ENCODE results near the gene PPFIA2.
A peak's percentile ranks its signal among the peaks of the same experiment; 100 is the strongest.

The PPFIA2 gene

GRCh38 chr12:81360916-81361315, 398.2 kb downstream of the PPFIA2 start:
- Histone ChIP-seq H3K79me2 (ENCODE audit: control insufficient read depth, insufficient read depth, low read length, unreplicated experiment) (no peaks in the 10 kb centered on the region), H3K36me3 (ENCODE audit: insufficient read depth, low read length) (no peaks in the 10 kb centered on the region), H3K27me3 (ENCODE audit: insufficient read depth, low read length) (no peaks in the 10 kb centered on the region), H2AFZ (ENCODE audit: low read length, unreplicated experiment) (no peak overlapping the region), H3K4me3 (ENCODE audit: low read depth, low read length) (no peak overlapping the region), H3K4me1 (ENCODE audit: control insufficient read depth, insufficient read depth, low read length, unreplicated experiment) (no peaks in the 10 kb centered on the region), H3K27ac (ENCODE audit: low read depth, low read length) (no peak overlapping the region)

GRCh38 chr12:81359736-81360135, 399.4 kb downstream of the PPFIA2 start:
- Histone ChIP-seq H3K4me1 (ENCODE audit: control insufficient read depth, insufficient read depth, low read length, unreplicated experiment) (no peaks in the 10 kb centered on the region), H3K27me3 (ENCODE audit: insufficient read depth, low read length) (no peaks in the 10 kb centered on the region), H3K36me3 (ENCODE audit: insufficient read depth, low read length) (no peaks in the 10 kb centered on the region), H2AFZ (ENCODE audit: low read length, unreplicated experiment) (peak overlapping the region; percentile 53), H3K27ac (ENCODE audit: low read depth, low read length) (no peak overlapping the region), H3K4me3 (ENCODE audit: low read depth, low read length) (no peak overlapping the region), H3K79me2 (ENCODE audit: control insufficient read depth, insufficient read depth, low read length, unreplicated experiment) (no peaks in the 10 kb centered on the region)

GRCh38 chr12:81354327-81354932, 404.7 kb downstream of the PPFIA2 start:
- Histone ChIP-seq H3K27ac (ENCODE audit: low read depth, low read length) (no peak overlapping the region), H3K4me3 (ENCODE audit: low read depth, low read length) (peak overlapping the region; percentile 59), H3K79me2 (ENCODE audit: control insufficient read depth, insufficient read depth, low read length, unreplicated experiment) (no peaks in the 10 kb centered on the region), H3K36me3 (ENCODE audit: insufficient read depth, low read length) (no peaks in the 10 kb centered on the region), H3K4me1 (ENCODE audit: control insufficient read depth, insufficient read depth, low read length, unreplicated experiment) (no peaks in the 10 kb centered on the region), H2AFZ (ENCODE audit: low read length, unreplicated experiment) (no peak overlapping the region), H3K27me3 (ENCODE audit: insufficient read depth, low read length) (no peaks in the 10 kb centered on the region)

- Histone ChIP-seq H3K27ac (ENCODE audit: low read depth, low read length) (no peak overlapping the region), H3K79me2 (ENCODE audit: control insufficient read depth, insufficient read depth, low read length, unreplicated experiment) (no peaks in the 10 kb centered on the region), H3K27me3 (ENCODE audit: insufficient read depth, low read length) (no peaks in the 10 kb centered on the region), H2AFZ (ENCODE audit: low read length, unreplicated experiment) (no peak overlapping the region), H3K4me1 (ENCODE audit: control insufficient read depth, insufficient read depth, low read length, unreplicated experiment) (no peaks in the 10 kb centered on the region), H3K36me3 (ENCODE audit: insufficient read depth, low read length) (no peaks in the 10 kb centered on the region), H3K4me3 (ENCODE audit: low read depth, low read length) (no peak overlapping the region)
Measured at GRCh38 chr12:81350309-81350708, 408.8 kb downstream of the PPFIA2 start.

GRCh38 chr12:81347404-81347803, 411.7 kb downstream of the PPFIA2 start:
- no peaks in the 10 kb centered on the region for H3K27me3 ChIP-seq (ENCODE audit: insufficient read depth, low read length)
- H3K4me1 ChIP-seq (ENCODE audit: control insufficient read depth, insufficient read depth, low read length, unreplicated experiment): no peaks in the 10 kb centered on the region
- H3K36me3 ChIP-seq (ENCODE audit: insufficient read depth, low read length): no peaks in the 10 kb centered on the region
- H3K79me2 ChIP-seq (ENCODE audit: control insufficient read depth, insufficient read depth, low read length, unreplicated experiment): no peaks in the 10 kb centered on the region
- H3K27ac ChIP-seq (ENCODE audit: low read depth, low read length): no peak overlapping the region
- no peak overlapping the region for H3K4me3 ChIP-seq (ENCODE audit: low read depth, low read length)
- no peak overlapping the region for H2AFZ ChIP-seq (ENCODE audit: low read length, unreplicated experiment)

GRCh38 chr12:81340910-81341309, 418.2 kb downstream of the PPFIA2 start:
- Histone ChIP-seq H3K36me3 (ENCODE audit: insufficient read depth, low read length) (no peaks in the 10 kb centered on the region), H3K27me3 (ENCODE audit: insufficient read depth, low read length) (no peaks in the 10 kb centered on the region), H2AFZ (ENCODE audit: low read length, unreplicated experiment) (no peak overlapping the region), H3K27ac (ENCODE audit: low read depth, low read length) (no peak overlapping the region), H3K4me1 (ENCODE audit: control insufficient read depth, insufficient read depth, low read length, unreplicated experiment) (no peaks in the 10 kb centered on the region), H3K4me3 (ENCODE audit: low read depth, low read length) (no peak overlapping the region), H3K79me2 (ENCODE audit: control insufficient read depth, insufficient read depth, low read length, unreplicated experiment) (no peaks in the 10 kb centered on the region)

- no peak overlapping the region for H3K27ac ChIP-seq (ENCODE audit: low read depth, low read length)
- no peak overlapping the region for H3K4me3 ChIP-seq (ENCODE audit: low read depth, low read length)
- no peaks in the 10 kb centered on the region for H3K4me1 ChIP-seq (ENCODE audit: control insufficient read depth, insufficient read depth, low read length, unreplicated experiment)
- H2AFZ ChIP-seq (ENCODE audit: low read length, unreplicated experiment): no peak overlapping the region
- H3K79me2 ChIP-seq (ENCODE audit: control insufficient read depth, insufficient read depth, low read length, unreplicated experiment): no peaks in the 10 kb centered on the region
- H3K36me3 ChIP-seq (ENCODE audit: insufficient read depth, low read length): no peaks in the 10 kb centered on the region
- H3K27me3 ChIP-seq (ENCODE audit: insufficient read depth, low read length): no peaks in the 10 kb centered on the region
Measured at GRCh38 chr12:81339071-81339470, 420.1 kb downstream of the PPFIA2 start.

- Histone ChIP-seq H2AFZ (ENCODE audit: low read length, unreplicated experiment) (no peak overlapping the region), H3K4me3 (ENCODE audit: low read depth, low read length) (no peak overlapping the region), H3K79me2 (ENCODE audit: control insufficient read depth, insufficient read depth, low read length, unreplicated experiment) (no peaks in the 10 kb centered on the region), H3K27me3 (ENCODE audit: insufficient read depth, low read length) (no peaks in the 10 kb centered on the region), H3K36me3 (ENCODE audit: insufficient read depth, low read length) (no peaks in the 10 kb centered on the region), H3K27ac (ENCODE audit: low read depth, low read length) (no peak overlapping the region), H3K4me1 (ENCODE audit: control insufficient read depth, insufficient read depth, low read length, unreplicated experiment) (no peaks in the 10 kb centered on the region)
Measured at GRCh38 chr12:81337886-81338285, 421.3 kb downstream of the PPFIA2 start.

GRCh38 chr12:81333812-81334211, 425.3 kb downstream of the PPFIA2 start:
- no peak overlapping the region for H3K27ac ChIP-seq (ENCODE audit: low read depth, low read length)
- H3K79me2 ChIP-seq (ENCODE audit: control insufficient read depth, insufficient read depth, low read length, unreplicated experiment): no peaks in the 10 kb centered on the region
- H3K27me3 ChIP-seq (ENCODE audit: insufficient read depth, low read length): no peaks in the 10 kb centered on the region
- no peaks in the 10 kb centered on the region for H3K4me1 ChIP-seq (ENCODE audit: control insufficient read depth, insufficient read depth, low read length, unreplicated experiment)
- no peak overlapping the region for H3K4me3 ChIP-seq (ENCODE audit: low read depth, low read length)
- H2AFZ ChIP-seq (ENCODE audit: low read length, unreplicated experiment): no peak overlapping the region
- no peaks in the 10 kb centered on the region for H3K36me3 ChIP-seq (ENCODE audit: insufficient read depth, low read length)

GRCh38 chr12:81332054-81332453, 427.1 kb downstream of the PPFIA2 start:
- H3K27ac ChIP-seq (ENCODE audit: low read depth, low read length): no peak overlapping the region
- no peaks in the 10 kb centered on the region for H3K36me3 ChIP-seq (ENCODE audit: insufficient read depth, low read length)
- H3K79me2 ChIP-seq (ENCODE audit: control insufficient read depth, insufficient read depth, low read length, unreplicated experiment): no peaks in the 10 kb centered on the region
- H2AFZ ChIP-seq (ENCODE audit: low read length, unreplicated experiment): no peak overlapping the region
- no peaks in the 10 kb centered on the region for H3K4me1 ChIP-seq (ENCODE audit: control insufficient read depth, insufficient read depth, low read length, unreplicated experiment)
- H3K4me3 ChIP-seq (ENCODE audit: low read depth, low read length): no peak overlapping the region
- no peaks in the 10 kb centered on the region for H3K27me3 ChIP-seq (ENCODE audit: insufficient read depth, low read length)

- Histone ChIP-seq H3K27me3 (ENCODE audit: insufficient read depth, low read length) (no peaks in the 10 kb centered on the region), H3K27ac (ENCODE audit: low read depth, low read length) (no peak overlapping the region), H3K4me1 (ENCODE audit: control insufficient read depth, insufficient read depth, low read length, unreplicated experiment) (no peaks in the 10 kb centered on the region), H3K36me3 (ENCODE audit: insufficient read depth, low read length) (no peaks in the 10 kb centered on the region), H2AFZ (ENCODE audit: low read length, unreplicated experiment) (no peak overlapping the region), H3K4me3 (ENCODE audit: low read depth, low read length) (no peak overlapping the region), H3K79me2 (ENCODE audit: control insufficient read depth, insufficient read depth, low read length, unreplicated experiment) (no peaks in the 10 kb centered on the region)
Measured at GRCh38 chr12:81330480-81330879, 428.7 kb downstream of the PPFIA2 start.

All from ACC112 (cell line).